KMS-11 (cell line): ENCODE data around the gene DHPS.

Experiments
- H2AFZ ChIP-seq: fragments of 200-600 bp; sonication (generic); 2 replicates; pipeline ENCODE4 v1.6.1; 2016; ENCODE audit warnings: antibody characterized with exemption, mixed run types, low read depth
- H3K27ac ChIP-seq: fragments of 200-600 bp; sonication (generic); 2 replicates; pipeline ENCODE4 v1.6.1; 2016; ENCODE audit warnings: mild to moderate bottlenecking, mixed run types
- H3K27me3 ChIP-seq: fragments of 200-600 bp; sonication (generic); 2 replicates; pipeline ENCODE4 v1.6.1; 2017; ENCODE audit warnings: mild to moderate bottlenecking, low read depth, mixed run types, moderate library complexity; ENCODE audit not compliant: insufficient read depth
- H3K36me3 ChIP-seq: fragments of 200-600 bp; sonication (generic); 2 replicates; pipeline ENCODE4 v1.6.1; 2017; ENCODE audit warnings: mild to moderate bottlenecking, mixed run types; ENCODE audit not compliant: insufficient read depth
- H3K4me1 ChIP-seq: fragments of 200-600 bp; sonication (generic); 2 replicates; pipeline ENCODE4 v1.6.1; 2016; ENCODE audit warnings: mild to moderate bottlenecking, low read depth, mixed run types; ENCODE audit not compliant: poor library complexity, severe bottlenecking
- H3K4me2 ChIP-seq: fragments of 200-600 bp; sonication (generic); 2 replicates; pipeline ENCODE4 v1.7.0; 2016; ENCODE audit warnings: mild to moderate bottlenecking, mixed run types
- H3K4me3 ChIP-seq: fragments of 200-600 bp; sonication (generic); IDR thresholded peaks from 2 replicates; pipeline ENCODE4 v1.6.1; 2017; ENCODE audit warnings: low read depth, low read length, mixed read lengths; ENCODE audit not compliant: insufficient read depth
- H3K79me2 ChIP-seq: fragments of 200-600 bp; sonication (generic); 2 replicates; pipeline ENCODE4 v1.6.1; 2016; ENCODE audit warnings: low read depth, mixed run types; ENCODE audit not compliant: insufficient read depth
- H3K9ac ChIP-seq: fragments of 200-600 bp; sonication (generic); 2 replicates; pipeline ENCODE4 v1.6.1; 2016; ENCODE audit warnings: mild to moderate bottlenecking, mixed run types
- H4K20me1 ChIP-seq: fragments of 200-600 bp; sonication (generic); 2 replicates; pipeline ENCODE4 v1.6.1; 2016; ENCODE audit warnings: mild to moderate bottlenecking, mixed run types; ENCODE audit not compliant: insufficient read depth
- TF ChIP-seq, protein P1 (sequence below): fragments of 200-600 bp; sonication (generic); conservative IDR thresholded peaks from 2 replicates; pipeline ENCODE4 v1.6.1; 2017; ENCODE audit warnings: low read depth, mild to moderate bottlenecking, antibody characterized with exemption, low read length, moderate library complexity, mixed read lengths

Gene DHPS

DNA sequence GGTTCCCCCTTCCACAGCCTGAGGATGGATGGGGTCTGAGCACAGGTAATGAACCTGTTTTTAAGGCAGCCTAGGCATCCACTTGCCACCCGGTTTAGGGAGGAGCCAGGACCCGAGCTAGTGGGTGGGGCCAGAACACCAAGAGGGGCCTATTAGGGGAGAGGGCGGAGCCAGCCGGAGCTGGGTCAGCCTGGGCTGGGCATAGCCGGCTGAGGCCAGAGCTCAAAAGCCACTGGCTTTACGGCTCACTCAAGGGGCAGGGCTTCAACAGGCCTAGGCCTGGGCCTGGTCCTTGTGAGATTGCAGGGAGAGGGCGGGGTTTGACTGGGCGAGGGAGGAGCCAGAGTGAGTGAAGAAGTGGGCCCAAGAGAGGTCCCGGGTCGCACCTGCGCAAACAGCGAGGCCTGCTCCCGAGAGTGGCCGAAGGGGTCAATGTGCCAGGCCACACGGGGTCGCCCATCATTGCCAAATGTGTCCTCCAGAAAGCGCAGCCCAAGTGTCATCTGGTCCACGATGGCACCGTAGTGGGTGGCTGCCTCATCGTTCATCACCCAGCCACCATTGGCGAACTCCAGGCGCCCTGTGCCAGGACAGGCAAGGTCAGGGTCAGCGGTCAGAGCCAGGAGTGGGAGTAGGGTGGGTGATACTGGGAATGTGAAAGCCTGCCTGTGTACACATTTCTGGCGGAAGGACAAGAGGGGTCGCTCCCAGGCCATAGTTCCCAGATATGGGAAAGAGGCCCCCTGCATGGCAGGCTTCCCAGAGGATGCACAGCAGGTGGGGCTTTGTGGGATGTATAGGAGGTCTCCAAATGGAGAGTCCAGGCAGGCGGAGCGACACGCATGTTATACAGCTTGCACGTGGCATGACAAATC lies 17.0 kb downstream of the DHPS start:
- H3K4me3 ChIP-seq, result no peak overlapping the region
- TF ChIP-seq, protein P1, sequence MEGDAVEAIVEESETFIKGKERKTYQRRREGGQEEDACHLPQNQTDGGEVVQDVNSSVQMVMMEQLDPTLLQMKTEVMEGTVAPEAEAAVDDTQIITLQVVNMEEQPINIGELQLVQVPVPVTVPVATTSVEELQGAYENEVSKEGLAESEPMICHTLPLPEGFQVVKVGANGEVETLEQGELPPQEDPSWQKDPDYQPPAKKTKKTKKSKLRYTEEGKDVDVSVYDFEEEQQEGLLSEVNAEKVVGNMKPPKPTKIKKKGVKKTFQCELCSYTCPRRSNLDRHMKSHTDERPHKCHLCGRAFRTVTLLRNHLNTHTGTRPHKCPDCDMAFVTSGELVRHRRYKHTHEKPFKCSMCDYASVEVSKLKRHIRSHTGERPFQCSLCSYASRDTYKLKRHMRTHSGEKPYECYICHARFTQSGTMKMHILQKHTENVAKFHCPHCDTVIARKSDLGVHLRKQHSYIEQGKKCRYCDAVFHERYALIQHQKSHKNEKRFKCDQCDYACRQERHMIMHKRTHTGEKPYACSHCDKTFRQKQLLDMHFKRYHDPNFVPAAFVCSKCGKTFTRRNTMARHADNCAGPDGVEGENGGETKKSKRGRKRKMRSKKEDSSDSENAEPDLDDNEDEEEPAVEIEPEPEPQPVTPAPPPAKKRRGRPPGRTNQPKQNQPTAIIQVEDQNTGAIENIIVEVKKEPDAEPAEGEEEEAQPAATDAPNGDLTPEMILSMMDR, result no peak
- no peaks in the 10 kb centered on the region; the same call in 1 of the 2 replicates for H3K36me3 ChIP-seq

DNA sequence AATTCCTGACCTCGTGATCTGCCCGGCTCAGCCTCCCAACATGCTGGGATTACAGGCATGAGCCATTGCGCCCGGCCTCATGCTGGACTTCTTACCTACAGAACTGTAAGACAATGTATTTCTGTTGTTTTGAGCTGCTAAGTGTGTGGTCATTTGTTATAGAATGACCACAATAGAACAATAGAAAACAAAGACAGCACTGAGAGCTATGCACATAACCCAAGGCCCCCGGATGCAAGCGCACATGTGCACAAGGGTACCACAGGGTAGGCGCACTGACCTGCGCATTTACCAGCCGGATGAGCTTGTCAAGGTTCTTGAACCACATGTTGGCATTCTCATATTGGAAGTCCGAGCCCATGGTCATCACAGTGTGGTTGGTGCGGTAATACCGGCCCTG lies 20.7 kb downstream of the DHPS start:
- Histone ChIP-seq H3K4me1 (peaks cover 4% of the 10 kb centered on the region), H3K4me3 (no peak overlapping the region), H3K79me2 (no peaks in the 10 kb centered on the region), H3K4me2 (no peak overlapping the region), H3K27ac (no peak overlapping the region), H3K9ac (no peak overlapping the region), H2AFZ (no peak overlapping the region), H3K36me3 (no peaks in the 10 kb centered on the region; the same call in 1 of the 2 replicates), H4K20me1 (no peaks in the 10 kb centered on the region), H3K27me3 (no peaks in the 10 kb centered on the region)
- TF ChIP-seq, protein P1, result no peak

More for the DNA sequence above, 17.0 kb downstream of the DHPS start:
- no peak overlapping the region for H3K9ac ChIP-seq
- 0 out of 2 replicates have a peak, but pooled peaks cover 6% of the 10 kb centered on the region for H3K79me2 ChIP-seq
- H3K4me1 ChIP-seq, result peaks cover 23% of the 10 kb centered on the region
- no peaks in the 10 kb centered on the region for H3K27me3 ChIP-seq
- H2AFZ ChIP-seq, result no peak overlapping the region
- H4K20me1 ChIP-seq, result no peaks in the 10 kb centered on the region
- no peak overlapping the region for H3K4me2 ChIP-seq
- H3K27ac ChIP-seq, result no peak overlapping the region

DNA sequence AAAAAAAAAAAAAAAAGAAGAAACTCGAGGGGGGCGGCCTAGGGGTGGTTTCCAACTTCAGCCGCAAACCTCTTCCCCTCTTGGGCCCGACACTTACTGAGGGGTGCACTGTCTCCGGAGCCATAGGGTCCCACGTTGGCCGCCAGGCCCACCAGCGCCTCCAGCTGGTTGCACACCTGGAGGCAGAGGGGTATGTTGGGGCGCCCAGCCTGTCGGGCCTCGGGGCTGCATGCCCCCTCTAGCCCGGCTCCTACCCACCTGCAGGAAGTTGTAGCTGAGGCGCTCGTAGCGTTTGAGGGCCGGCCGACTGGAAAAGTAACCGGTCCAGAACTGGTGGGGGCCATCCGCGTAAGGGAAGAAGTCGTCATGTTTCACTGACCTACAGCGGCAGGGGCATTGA lies 23.7 kb downstream of the DHPS start:
- Histone ChIP-seq H4K20me1 (no peaks in the 10 kb centered on the region), H3K4me3 (no peak overlapping the region), H3K9ac (no peak overlapping the region), H3K4me1 (no peaks in the 10 kb centered on the region), H3K79me2 (no peaks in the 10 kb centered on the region), H3K36me3 (no peaks in the 10 kb centered on the region; the same call in 1 of the 2 replicates), H2AFZ (no peak overlapping the region), H3K27ac (no peak overlapping the region), H3K4me2 (no peak overlapping the region), H3K27me3 (no peaks in the 10 kb centered on the region)
- TF ChIP-seq, protein P1, result no peak

DNA sequence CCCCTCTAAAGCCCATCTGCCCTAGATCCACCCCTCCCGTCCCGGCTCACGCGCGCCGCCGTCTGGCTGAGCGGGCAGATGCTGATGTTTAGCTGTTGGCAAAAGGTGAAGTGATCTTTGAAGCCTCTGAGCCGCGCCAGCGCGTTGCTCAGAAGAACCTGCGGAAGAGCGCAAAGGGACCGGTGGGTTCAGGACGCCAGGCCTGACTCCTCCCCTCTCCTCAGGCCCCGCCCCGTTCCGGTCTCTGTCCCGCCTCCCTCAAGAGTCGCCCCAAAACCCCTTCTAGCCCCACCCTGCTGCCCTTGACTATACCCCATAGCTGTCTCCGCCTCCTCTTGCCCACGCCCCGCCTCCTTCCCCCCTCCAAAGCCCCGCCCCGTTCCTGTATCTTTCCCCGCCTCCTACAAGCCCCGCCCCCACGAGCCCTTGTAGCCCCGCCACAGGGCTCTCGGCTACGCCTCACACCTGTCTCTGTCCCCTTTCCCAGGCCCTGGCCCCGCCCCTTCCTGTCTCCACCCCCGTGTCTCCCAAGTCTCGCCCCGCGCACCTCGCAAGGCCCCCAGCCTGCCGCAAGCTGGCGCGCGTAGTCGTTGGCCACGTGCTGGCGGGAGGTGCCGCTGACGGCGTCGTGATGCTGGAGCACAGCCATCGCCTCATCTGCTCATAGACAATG lies 24.6 kb downstream of the DHPS start:
- H3K27me3 ChIP-seq, result no peaks in the 10 kb centered on the region
- H4K20me1 ChIP-seq, result no peaks in the 10 kb centered on the region
- no peak overlapping the region for H3K9ac ChIP-seq
- TF ChIP-seq, protein P1, result no peak
- no peak overlapping the region for H3K4me3 ChIP-seq
- H2AFZ ChIP-seq, result no peak overlapping the region
- no peak overlapping the region for H3K4me2 ChIP-seq
- no peaks in the 10 kb centered on the region for H3K36me3 ChIP-seq
- no peak overlapping the region for H3K27ac ChIP-seq
- H3K79me2 ChIP-seq, result no peaks in the 10 kb centered on the region
- H3K4me1 ChIP-seq, result no peaks in the 10 kb centered on the region
